HG03095 (cell line): Measurements from ENCODE around the gene CCNJL.
A peak's percentile ranks its signal among the peaks of the same experiment; 100 is the strongest.
"Not testable (repeated sequence)": the region's sequence is repeated elsewhere in the genome, so short reads cannot be mapped to it uniquely, and the experiment has no call there.

Source experiments
- ATAC-seq: cut with Tn5 transposase; IDR thresholded peaks from one replicate; pipeline ENCODE4 v1.9.1; 2021; ENCODE audit warnings: moderate library complexity; ENCODE audit not compliant: unreplicated experiment

The CCNJL gene

DNA sequence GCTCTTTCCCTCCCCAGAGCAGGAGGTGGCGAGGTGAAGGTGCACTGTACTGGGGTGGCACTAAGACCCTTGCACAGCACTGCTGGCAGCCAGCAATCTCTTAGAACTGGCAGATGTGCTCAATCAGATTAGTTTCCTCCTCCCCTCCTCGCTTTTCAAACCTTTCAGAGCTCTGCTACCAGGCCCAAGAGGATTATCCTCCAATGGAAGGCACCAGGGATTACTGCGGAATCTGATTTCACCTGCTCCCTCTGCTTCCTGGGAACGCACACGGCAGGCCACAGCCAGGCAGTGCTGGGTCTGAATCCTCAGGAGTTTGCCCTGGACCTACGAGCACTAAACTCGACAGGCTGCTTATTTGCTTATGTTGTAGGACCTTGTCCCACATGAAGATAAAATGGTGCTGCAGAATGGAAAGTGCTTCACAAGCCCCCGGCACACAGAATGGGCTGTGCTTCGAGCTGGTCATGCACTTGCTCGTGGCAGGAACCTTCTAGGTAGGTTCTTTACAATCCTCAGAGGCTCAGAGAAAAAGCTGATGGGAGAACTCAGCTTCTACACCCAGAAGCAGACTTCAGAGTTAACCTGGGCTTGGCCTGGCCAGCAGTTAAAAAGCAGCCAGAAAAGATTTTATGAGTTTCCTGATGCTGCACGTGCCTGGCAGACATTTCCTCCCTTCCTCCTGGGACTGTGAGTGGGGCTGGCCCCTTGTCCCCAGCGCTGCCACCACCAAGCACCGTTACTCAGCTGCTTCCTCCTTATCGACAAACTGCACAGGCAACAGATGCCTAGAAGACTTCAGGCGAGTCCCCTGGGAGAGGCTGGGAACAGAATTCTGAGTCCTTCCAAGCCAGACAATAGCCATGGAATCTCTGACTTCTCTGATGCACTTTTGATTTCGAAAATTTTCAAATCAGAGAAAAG, 50.0 kb downstream of the CCNJL start:
- no peak for ATAC-seq

DNA sequence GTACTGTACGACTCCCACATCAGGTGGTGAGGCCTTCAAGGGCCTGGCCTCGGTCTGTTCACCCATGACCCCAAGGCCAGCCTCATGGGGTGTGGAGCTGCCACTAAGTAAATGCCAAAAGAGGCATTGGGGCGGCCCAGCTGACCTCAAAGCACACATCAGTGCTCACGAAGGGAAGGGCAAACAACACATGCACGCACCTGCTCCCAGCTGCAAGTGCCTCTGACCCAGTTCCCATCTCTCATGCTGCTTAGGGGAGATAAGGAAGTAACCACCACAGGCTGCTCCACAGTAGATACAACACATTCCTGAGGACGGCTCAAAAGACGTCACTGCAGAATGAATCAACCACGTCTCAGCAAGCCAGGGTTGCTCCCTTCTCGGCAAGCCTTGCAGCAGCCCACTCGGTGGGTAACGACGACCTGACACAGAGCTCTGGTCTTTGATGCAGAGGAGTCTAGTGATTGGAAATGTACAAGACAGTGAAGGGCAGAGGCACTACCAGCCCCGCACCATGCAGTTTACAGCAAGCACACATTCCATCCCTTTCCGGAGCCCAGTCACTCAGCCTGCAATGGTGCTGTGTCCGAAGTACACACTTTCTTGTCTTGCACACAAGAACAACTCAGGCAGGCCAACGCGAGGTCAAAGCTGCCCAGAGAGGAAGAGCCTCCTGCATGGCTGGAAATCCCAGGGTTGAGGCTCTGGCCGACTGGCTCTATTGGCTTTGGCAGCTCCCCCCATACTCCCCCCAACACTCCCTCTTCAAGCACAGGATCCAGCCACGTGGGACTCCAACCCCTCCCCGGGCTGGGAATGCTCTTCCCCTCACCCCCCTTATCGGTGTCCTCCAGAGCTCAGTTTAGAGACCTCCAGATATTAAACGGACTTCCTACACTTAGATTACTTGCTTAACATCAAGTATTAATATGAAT, 51.2 kb downstream of the CCNJL start:
- no peak for ATAC-seq

DNA sequence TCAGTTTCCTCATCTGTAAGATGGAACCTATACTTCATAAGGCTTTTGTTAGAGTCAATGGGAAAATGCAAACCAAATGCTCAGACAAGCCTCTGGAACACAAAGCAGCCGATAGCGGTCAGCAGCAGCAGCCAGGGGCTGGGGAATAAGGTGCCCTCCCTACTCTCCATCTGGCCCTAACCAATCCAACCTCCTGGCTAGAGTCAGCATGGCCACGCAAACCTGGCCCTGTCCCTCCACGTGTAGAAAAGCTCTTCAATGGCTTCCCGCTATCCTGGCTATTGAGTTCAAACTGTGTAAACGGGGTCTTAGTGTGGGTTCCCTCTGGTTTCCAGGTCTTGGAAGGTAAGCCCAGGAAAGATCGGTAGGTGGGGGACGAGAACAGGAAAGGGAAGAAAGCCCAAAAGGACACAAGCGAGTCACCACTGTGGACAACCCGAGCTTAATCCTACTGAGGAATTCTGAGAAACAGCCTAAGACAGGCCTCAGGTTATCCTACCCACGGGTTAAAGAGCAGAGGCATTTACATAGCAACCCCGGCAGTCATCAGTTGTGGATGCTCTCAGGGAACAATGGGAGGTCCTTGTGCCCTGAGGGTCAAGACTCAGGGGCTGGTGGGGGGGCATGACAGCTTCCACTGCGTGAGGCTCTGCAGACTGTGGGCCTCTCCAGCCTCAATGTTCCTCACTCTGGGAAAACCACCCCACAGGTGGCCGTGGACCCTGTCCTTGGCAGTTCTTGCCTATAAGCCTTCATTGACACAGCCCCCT, 52.2 kb downstream of the CCNJL start:
- ATAC-seq = no peak

DNA sequence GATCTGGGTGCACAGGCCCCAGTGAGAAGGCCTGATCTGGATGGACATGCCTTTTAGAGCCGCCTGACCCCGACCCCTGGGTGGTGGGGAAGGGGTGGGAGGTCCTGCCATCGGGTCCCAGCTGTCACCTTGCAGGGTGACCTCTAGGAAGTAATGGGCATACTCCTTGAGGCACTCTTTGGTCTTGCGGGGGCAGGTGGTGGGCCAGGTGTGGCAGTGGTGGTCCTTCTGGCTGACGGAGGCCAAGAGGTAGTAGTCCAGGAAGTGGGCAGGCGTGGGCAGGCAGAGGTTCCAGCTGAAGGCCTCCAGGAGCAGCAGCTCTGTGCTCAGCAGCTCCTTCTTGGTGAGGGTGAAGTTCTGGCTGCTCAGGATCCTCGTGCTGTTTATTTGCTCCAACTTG, 53.0 kb downstream of the CCNJL start:
- no peak for ATAC-seq

DNA sequence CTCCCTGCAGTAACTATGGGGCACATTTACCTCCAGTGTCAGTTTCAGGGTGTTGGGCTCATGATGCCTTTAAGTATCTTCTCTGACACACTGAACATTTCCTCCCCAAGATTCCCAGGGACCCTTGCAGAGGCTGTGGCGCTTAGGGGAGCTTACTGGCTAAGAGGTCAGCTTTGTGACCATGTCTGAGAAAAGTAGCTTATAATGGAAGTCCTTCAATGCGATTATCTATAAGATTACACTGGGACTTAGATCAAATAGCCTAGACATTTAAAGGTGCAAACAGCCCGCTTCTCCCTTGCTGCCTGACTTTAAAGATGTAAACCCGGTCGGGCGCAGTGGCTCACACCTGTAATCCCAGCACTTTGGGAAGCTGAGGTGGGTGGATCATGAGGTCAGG, 57.7 kb downstream of the CCNJL start:
- ATAC-seq = no peak

DNA sequence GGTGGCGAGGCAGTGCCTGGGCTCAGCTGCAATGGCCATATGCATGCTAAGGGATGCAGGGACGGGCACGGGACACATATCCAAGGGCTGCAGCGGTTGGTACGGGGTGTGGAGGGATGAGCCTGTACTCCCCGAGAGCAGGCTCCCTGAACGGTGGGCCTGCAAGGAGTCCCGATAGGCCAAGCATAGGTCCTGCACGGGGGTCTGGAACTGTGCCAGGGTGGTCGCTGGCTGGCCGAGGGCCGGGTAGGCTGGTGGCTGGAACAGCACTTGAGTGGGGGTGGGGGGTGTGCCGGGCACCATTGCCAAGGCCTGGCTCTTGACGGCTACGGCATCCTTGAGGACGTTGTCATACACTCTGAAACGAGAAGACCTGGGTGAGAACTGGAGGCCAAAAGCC, 58.9 kb downstream of the CCNJL start:
- no peak for ATAC-seq

DNA sequence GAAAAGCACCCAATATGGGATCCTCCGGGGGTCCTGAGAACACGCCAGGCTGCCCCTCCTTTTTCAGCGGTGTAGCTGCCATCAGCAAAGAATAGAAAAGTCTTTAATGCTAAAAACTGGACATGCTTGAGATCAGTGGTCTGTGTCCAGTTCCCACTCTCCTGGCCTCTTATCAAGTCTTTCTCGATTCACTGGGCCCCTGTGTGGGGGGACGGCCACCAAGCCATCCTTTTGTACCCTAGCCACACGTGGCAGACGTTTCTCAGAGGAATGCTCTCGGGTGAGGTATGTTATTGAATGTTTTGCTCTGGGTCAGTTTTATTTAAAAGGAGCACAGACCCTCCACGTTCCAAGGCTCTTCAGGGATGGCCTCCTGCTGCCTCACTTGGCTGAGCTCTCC, 59.4 kb downstream of the CCNJL start:
- ATAC-seq = no peak

DNA sequence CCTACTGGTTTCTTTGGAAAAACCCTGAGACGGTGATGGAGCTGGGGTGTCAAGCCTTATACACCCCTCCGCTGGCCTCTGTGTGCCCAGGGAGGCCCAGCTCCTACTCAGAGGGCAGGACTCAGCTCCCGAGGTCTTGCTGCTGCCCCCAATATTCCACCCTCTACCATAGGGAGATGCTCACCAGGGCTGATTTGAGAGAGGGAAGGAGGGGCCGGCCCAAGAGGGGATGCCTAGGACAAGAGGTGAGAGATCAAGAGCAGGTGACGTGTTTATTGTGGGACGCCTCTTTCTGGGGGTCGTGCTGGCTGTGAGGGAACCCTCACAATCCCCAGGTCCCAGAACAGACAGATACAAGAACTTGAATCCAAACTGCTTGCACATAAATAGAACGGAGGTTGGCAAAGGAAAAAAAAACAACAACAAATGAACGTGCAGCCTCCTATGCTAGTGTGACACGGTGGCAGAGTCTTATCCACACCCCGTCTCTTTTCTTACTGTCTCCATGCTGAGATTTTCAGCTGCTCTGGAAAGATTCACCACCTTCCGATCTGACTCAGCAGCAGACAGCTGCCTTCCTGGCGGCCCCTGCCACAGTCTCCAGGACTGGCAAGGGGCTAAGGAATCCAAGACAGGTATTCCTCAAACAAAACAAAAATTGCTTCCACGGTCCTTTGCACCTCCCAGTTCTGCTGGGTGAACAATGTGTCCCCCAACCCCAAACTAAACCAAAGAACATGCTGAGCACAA, 60.8 kb downstream of the CCNJL start:
- ATAC-seq = no peak

DNA sequence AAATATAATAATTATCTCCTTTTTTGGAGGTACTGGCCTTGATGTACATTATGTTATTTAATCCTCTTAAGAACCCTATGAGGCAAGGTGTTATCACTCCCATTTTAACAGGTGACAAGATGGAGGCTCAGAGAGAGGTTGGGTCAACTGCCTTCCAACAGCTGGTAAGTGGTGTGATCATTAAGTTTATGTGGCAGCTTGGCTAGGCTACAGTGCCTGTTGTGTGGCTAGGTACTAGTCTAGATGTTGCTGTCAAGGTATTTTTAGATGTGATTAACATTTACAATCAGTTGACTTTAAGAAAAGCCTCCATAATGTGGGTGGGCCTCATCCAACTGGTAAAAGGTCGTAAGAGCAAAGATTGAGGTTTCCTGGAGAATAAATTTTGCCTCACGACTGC, 61.5 kb downstream of the CCNJL start:
- ATAC-seq = no peak

DNA sequence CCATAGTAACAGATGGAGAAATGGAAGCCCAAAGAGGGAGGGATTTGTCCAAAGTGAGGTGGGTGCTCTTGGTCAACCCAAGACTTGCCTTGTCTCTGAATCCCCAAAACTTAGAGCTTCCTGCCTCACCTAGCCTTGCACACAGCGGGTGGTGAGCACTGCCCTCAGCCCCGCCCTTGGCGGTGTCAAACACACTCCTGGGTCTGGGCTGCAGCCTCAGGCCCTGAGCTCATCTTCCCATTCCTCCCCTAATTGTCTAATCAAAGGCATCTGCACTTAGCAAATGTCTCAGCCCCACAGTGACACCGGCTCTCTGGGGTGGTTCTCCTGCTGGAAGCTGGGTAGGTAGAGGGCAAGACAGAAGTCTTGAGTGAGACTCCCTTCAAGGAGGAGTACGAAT, 62.1 kb downstream of the CCNJL start:
- ATAC-seq = no peak

DNA sequence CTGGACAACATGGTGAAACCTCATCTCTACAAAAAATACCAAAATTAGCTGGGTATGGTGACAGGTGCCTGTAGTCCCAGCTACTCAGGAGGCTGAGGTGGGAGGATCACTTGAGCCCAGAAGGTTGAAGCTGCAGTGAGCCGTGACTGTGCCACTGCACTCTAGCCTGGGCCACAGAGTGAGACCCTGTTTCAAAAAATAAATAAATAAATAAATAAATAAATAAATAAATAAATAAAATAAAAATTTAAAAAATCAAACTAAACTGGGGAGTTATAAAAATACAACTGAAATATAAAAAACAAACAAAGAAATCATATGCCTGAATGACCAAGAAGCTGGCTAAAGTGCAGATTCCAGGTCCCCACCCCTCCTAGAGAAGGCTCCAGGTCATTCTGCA, 62.8 kb downstream of the CCNJL start:
- not testable (repeated sequence) for ATAC-seq

DNA sequence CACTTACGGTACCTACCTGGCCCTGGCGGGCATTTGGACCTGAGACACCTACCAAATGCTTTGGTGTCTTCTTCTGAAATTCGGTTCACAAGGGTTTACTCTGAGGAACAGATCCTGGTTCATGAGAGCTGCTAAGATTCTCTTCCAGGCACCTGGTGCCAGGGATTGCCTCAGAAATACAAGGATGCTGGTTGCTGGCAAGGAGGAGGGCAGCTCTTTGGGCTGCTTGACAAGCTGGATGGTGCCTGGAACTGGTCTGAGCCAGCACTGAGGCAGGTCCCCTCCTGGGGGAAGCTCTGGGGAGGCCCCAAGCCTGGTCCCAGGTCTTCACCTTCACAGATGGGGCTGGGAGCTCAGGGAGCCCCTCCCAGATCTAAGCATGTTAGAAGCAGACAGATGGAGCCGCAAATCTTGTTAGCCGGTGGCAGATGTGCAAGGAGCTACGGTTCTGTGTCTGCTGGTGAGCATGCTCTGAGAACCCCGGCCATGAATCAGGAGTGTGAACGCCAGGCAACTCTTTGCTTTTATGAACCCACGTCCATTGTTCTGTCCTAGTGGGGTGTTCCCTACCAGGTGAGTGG, 66.8 kb downstream of the CCNJL start:
- ATAC-seq = no peak

DNA sequence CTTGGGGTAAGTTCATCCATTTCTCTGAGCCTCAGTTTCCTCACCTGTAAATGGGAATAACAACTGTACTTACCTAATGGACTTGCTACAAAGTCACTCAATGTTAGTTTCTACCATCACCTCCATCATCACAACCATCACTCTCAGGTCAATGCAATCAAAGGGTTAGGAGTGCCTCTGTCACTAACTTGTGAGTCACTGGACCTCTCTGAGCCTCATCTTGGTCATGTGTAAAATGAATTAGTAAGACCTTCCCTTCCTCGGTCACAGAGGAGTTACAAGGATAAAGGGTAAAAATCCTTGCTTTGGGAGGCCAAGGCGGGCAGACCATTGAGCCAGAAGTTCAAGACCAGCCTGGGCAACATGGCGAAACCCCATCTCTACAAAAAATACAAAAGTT, 70.2 kb downstream of the CCNJL start:
- ATAC-seq = no peak

DNA sequence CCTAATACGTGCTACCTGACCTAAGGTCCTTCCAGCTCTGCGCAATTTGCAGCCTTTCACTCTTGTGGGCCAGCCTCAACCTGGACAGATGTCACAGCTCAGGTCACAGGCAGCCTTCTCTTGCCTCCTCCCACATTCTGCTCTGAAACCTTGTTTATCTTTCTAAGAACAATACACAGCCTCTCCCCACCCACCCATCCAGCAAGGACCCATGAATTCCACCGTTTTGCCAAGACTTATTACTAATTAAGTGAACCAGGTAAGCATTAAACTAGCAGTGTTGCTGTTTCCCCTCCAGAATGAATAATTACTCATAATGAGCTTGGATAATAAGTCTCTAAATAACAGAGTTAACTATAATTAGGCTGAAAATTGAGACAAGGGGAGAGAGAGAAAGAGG, 72.0 kb downstream of the CCNJL start:
- ATAC-seq = no peak

DNA sequence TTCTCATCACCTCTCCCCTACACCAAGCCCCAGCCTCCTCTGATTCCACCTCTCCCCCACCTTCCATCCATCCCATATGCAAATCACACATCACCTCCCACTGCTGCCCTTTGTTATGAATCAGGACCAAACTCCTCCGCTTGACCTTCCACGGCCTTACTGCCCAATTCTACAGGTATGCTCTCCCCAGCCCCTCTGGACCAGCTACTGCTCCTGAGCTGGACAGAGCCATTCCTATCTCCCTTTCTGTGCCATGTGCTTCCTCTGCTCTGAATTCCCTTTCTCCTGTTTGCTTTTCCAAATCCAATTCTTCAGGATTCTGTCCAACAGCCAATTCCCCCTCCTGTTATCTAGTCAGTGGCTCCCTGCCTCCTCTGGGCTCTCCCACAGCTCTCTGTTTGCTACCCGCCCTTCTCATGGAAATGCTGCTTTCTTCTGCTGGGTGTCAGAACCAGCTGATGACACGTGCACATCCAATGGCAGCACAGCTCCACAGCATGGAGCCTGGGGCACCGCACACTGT, 74.7 kb downstream of the CCNJL start:
- no peak for ATAC-seq

DNA sequence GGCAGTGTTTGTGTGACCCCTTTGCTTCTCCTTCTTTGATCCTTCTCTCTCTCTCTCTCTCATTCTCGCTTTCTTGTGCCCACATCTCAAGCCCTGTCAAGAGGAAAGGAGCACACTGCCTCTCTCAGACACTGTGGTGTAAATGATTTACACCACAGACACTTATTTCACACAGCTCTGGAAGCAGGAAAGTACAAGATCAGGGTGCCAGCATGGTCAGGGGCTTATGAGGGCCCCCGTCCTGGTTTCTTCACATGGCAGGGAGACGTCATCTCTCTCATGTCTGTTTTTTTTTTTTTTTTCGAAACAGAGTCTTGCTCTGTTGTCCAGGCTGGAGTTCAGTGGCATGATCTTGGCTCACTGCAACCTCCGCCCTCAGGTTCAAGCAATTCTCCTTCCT, 76.6 kb downstream of the CCNJL start:
- no peak for ATAC-seq

DNA sequence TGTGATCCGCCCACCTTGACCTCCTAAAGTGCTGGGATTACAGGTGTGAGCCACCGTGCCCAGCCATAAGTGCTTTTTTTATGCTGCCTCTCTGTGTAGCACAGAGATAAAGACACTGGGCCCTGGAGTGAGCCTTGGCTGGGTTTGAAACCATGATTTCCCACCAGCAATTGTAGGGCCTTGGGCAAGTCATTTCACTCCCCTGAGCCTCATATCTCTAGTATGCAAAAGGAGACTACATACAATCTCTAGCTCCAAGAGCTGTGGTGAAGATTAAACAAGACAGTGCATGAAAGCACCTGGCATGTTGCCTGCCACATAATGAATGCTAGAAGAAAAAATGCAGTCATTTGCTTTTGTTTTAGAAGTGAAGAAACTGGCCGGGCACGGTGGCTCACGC, 79.1 kb downstream of the CCNJL start:
- no peak for ATAC-seq

DNA sequence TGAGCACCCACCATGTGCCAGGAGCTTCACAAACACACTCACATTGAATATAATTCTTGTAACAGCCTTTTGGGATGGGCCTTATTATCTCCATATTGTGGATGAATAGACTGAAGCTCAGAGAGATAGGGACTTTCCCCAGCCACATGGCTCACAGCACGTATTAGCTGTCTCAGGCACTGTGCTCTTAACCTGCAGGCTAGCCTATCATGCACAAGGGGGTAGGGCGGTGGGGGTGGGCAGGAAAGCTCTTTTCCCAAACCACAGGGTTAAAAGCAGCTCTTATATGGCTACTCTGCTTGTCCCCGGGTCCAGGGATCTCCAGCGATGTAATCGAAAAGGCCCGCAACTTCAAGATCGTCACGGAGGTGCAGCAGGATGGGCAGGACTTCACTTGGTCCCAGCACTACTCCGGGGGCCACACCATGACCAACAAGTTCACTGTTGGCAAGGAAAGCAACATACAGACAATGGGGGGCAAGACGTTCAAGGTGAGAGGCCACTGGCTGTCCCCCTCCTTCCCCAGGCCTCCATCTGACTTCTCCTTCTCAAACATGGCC, 80.5 kb downstream of the CCNJL start:
- no peak for ATAC-seq

DNA sequence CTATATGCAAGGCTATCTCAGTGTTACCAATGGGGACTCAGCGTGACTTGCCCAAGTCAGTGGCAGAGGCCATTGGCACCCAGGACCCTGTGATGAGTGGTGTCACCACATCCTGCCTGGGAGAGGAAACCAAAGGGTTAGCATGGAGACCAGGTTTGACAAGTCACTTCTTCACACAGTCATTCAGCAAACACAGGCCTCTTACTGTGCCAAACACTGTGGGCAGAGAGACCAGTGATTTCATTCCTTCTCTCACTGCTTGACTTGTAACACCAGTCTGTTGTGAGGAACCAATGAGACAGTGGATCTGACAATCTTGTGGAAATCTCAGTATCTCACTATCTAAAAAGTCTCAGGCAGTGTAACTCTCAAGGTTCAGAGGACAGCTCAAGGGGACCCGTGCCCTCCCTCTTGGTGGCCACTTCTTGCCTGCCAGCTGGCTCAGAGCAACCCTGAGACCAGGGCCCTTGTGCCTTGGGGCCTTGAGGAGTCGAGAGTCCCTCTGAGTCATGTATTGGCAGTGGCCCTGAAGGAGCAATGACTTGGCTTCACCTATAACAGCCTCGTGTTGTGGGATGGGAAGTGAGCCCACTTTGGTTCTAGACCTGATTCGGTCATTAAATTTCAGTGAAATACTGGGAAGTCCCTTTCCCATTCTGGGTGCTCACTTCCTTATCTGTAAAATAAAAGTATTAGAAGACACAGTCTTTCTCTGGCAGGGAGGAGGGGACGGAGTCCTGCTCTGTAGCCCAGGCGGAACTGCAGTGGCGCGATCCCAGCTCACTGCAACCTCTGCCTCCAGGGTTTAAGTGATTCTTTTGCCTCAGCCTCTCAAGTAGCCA, 81.5 kb downstream of the CCNJL start:
- peak; percentile 52 for ATAC-seq
